Spleen (tissue), 11 donors: ENCODE data around the gene TCF7L2. TPM values are rescaled to one million over a fixed set of nuclear protein-coding genes. Genes with fewer than 3 reads are reported as not detected.

Experiments
- DNase-seq: peaks from one replicate; pipeline ENCODE4 v3.0.0-alpha.2; 2020
- H3K27ac ChIP-seq, 8 donors: fragments of 200-600 bp; sonication (generic) in 7 of 8; 1 replicate in 4 of 8; 2 replicates in 4 of 8; pipeline versions ENCODE4 v1.5.0 to v1.8.0; 2016 to 2021; ENCODE audit warnings: inconsistent platforms in 4 of 8, mild to moderate bottlenecking in 4 of 8, moderate library complexity in 1 of 8
- H3K27me3 ChIP-seq, 7 donors: fragments of 200-600 bp; sonication (generic) in 6 of 7; replicated peaks in 1 of 7; 1 replicate in 4 of 7; 2 replicates in 3 of 7; pipeline versions ENCODE4 v1.5.0 to v1.8.0; 2016 to 2021; ENCODE audit warnings: inconsistent platforms in 3 of 7, mild to moderate bottlenecking in 1 of 7
- H3K36me3 ChIP-seq, 6 donors: fragments of 200-600 bp; sonication (generic) in 5 of 6; 1 replicate in 4 of 6; 2 replicates in 2 of 6; pipeline versions ENCODE4 v1.5.0 to v1.8.0; 2016 to 2021; ENCODE audit warnings: inconsistent platforms in 2 of 6
- H3K4me1 ChIP-seq, 6 donors: fragments of 200-600 bp; sonication (generic) in 5 of 6; 1 replicate in 3 of 6; 2 replicates in 3 of 6; pipeline versions ENCODE4 v1.5.0 to v1.8.0; 2016 to 2021; ENCODE audit warnings: inconsistent platforms in 3 of 6
- H3K4me3 ChIP-seq, 8 donors: fragments of 200-600 bp; sonication (generic) in 7 of 8; 1 replicate in 4 of 8; 2 replicates in 4 of 8; pipeline versions ENCODE4 v1.5.0 to v1.8.0; 2016 to 2021; ENCODE audit warnings: inconsistent platforms in 4 of 8, mild to moderate bottlenecking in 4 of 8, moderate library complexity in 2 of 8
- H3K9me3 ChIP-seq, 8 donors: fragments of 200-600 bp; sonication (generic) in 7 of 8; 1 replicate in 4 of 8; 2 replicates in 4 of 8; pipeline versions ENCODE4 v1.5.0 to v1.8.0; 2016 to 2021; ENCODE audit warnings: inconsistent platforms in 4 of 8
- CTCF ChIP-seq, 11 experiments: fragments of 200-600 bp in 7 of 11; fragments of 450-650 bp in 4 of 11; sonication (generic) in 4 of 11; IDR thresholded peaks in 8 of 11; conservative IDR thresholded peaks in 3 of 11; 1 replicate in 7 of 11; 2 replicates in 4 of 11; pipeline versions ENCODE4 v1.4.0 to v1.8.0; 2016 to 2021; ENCODE audit warnings: antibody characterized with exemption in 11 of 11, inconsistent platforms in 4 of 11, mild to moderate bottlenecking in 1 of 11
- POLR2A ChIP-seq, 3 donors: fragments of 450-650 bp; IDR thresholded peaks; one replicate each; pipeline ENCODE4 v1.5.1; 2017; ENCODE audit warnings: antibody characterized with exemption in 3 of 3, mild to moderate bottlenecking in 1 of 3
- POLR2AphosphoS5 ChIP-seq, 3 donors: sonication (generic); formaldehyde crosslinking; IDR thresholded peaks; one replicate each; pipeline ENCODE4 v1.5.1; 2017; ENCODE audit warnings: antibody characterized with exemption in 3 of 3
- WGBS, 5 donors: extraction: QIAGEN DNeasy Blood & Tissue Kit in 3 of 5; methylation state at CpG; one replicate each; pipeline versions ENCODE4 v1.1.5 to v1.1.7; 2013 to 2018; 5-methylcytosine and 5-hydroxymethylcytosine counted together
- intact Hi-C: fragments of 100-400 bp; cut with DNase I; formaldehyde crosslinking; loops from one replicate; pipeline ENCODE4 v1.15.0; 2023; ENCODE audit warnings: low total_unique reads
- polyA plus RNA-seq, 3 donors: library from polyadenylated mRNA; stranded (reverse); fragments of 200-250 nt; gene quantifications; one replicate each; pipeline ENCODE4 v1.2.1, GENCODE V29; 2013
- total RNA-seq, 7 donors: library from RNA; depleted of rRNA in 3 of 7; stranded (reverse); fragments of >200 nt in 3 of 7; fragmentation: NEBNext Ultra II Directional in 4 of 7; extraction: Animal tissue kit (Norgen Biotek cat#: 25700) in 4 of 7; gene quantifications; one replicate each; pipeline versions ENCODE4 v1.1.0 to v1.2.1, GENCODE V29; 2016 to 2021
- donor health status: healthy with polysubstance abuse.
- donor health status: DM: no; HTN: no; CAD: no; lungs with moderate emphysema.
- donor health status: DM: no; HTN: no; CAD: no.
- donor health status: Bipolar disorder and iron deficiency.
- donor health status: healthy.
- donor health status: DM: no; HTN: no; CAD: no.
- donor health status: DM: yes; HTN: yes; CAD: no.

TCF7L2 gene
- total and polyA plus RNA-seq, 10 donors = 4.6 to 85.6 (median 34.7) TPM

GRCh38 chr10:113130014-113130641, 180.1 kb downstream of the TCF7L2 start:
- TF ChIP-seq POLR2AphosphoS5 (IDR thresholded peaks at IDR 0.05) (no peak), POLR2A (IDR thresholded peaks at IDR 0.05) (no peak), CTCF (IDR thresholded peaks at IDR 0.05 in 8 of 11, conservative IDR thresholded peaks at IDR 0.05 in 3 of 11) (no peak)
- 75 to 90% (median 84%) methylated on average over 5 of the region's 5 CpGs for WGBS, 5 donors
- Histone ChIP-seq H3K27ac (peak overlapping the region in 6 of 8 donors; percentile 15 to 72 (median 59)), H3K36me3 (no peaks in the 10 kb centered on the region), H3K4me1 (peaks cover 0 to 74% (median 32%) of the 10 kb centered on the region in 6 donors), H3K4me3 (peak overlapping the region in 2 of 8 donors; percentile 8 to 21), H3K9me3 (no peaks in the 10 kb centered on the region), H3K27me3 (peaks cover 0 to 23% (median 0%) of the 10 kb centered on the region in 7 donors)
- DNase-seq = no peak
- intact Hi-C loops = no loop called here

- Histone ChIP-seq H3K9me3 (no peaks in the 10 kb centered on the region), H3K4me3 (peak overlapping the region in 1 of 8 donors; percentile 21), H3K27ac (peak overlapping the region in 3 of 8 donors; percentile 22 to 45 (median 34)), H3K4me1 (peaks cover 0 to 60% (median 25%) of the 10 kb centered on the region in 6 donors), H3K36me3 (no peaks in the 10 kb centered on the region), H3K27me3 (peaks cover 0 to 9% (median 0%) of the 10 kb centered on the region in 7 donors)
- 68 to 79% (median 73%) methylated on average over 10 of the region's 10 CpGs for WGBS, 5 donors
- intact Hi-C loops = no loop called here
- DNase-seq = no peak
- TF ChIP-seq CTCF (IDR thresholded peaks at IDR 0.05 in 8 of 11, conservative IDR thresholded peaks at IDR 0.05 in 3 of 11) (no peak), POLR2A (IDR thresholded peaks at IDR 0.05) (no peak), POLR2AphosphoS5 (IDR thresholded peaks at IDR 0.05) (no peak)
These were observed 181.7 kb downstream of the TCF7L2 start for GRCh38 chr10:113131613-113132261.

GRCh38 chr10:113132591-113133121, 182.6 kb downstream of the TCF7L2 start:
- H3K4me1 ChIP-seq = peaks cover 0 to 54% (median 22%) of the 10 kb centered on the region in 6 donors
- H3K36me3 ChIP-seq = no peaks in the 10 kb centered on the region
- H3K27ac ChIP-seq = peak overlapping the region in 3 of 8 donors; percentile 12 to 45 (median 34)
- WGBS, 5 donors = 75 to 79% (median 76%) methylated on average over 11 of the region's 11 CpGs
- no peaks in the 10 kb centered on the region for H3K9me3 ChIP-seq
- intact Hi-C loops = no loop called here
- TF ChIP-seq CTCF (IDR thresholded peaks at IDR 0.05 in 8 of 11, conservative IDR thresholded peaks at IDR 0.05 in 3 of 11) = no peak
- TF ChIP-seq POLR2AphosphoS5 (IDR thresholded peaks at IDR 0.05) = peak in 1 of 3 donors; percentile 54
- no peak for DNase-seq
- H3K4me3 ChIP-seq = peak overlapping the region in 1 of 8 donors; percentile 21
- H3K27me3 ChIP-seq = peaks cover 0 to under 1% (median 0%) of the 10 kb centered on the region in 7 donors
